Panc1 (cell line): ENCODE measurements around the gene FAM13A. TPM values are rescaled to one million over a fixed set of nuclear protein-coding genes. Genes with fewer than 3 reads are reported as not detected.

Experiments
- ATAC-seq: fragments of 200-7000 bp; cut with Tn5 transposase; 2 replicates; pipeline ENCODE4 v1.9.1; 2020; ENCODE audit warnings: mild to moderate bottlenecking, moderate library complexity
- BruUV-seq: library from RNA; stranded (reverse); fragments of 400-500 nt; replicated peaks from 2 replicates; lab custom pipeline; 2021; lab: Mats Ljungman, UMichigan
- CTCF ChIA-PET: fragments of 300-600 bp; sonication (Branson Sonifier 250); formaldehyde crosslinking; loops from one replicate; lab custom pipeline; 2022; ENCODE audit warnings: antibody characterized with exemption; lab: Charles Lee
- POLR2A ChIA-PET: fragments of 300-600 bp; sonication (Branson Sonifier 250); formaldehyde crosslinking; loops from one replicate; lab custom pipeline; 2022; ENCODE audit warnings: antibody characterized with exemption; lab: Charles Lee
- DNase-seq: peaks from one replicate; pipeline ENCODE4 v3.0.0-alpha.2; 2010; ENCODE audit warnings: low read depth, low spot score
- H3K27ac ChIP-seq: 2 replicates; pipeline ENCODE4 v1.5.1; 2011; ENCODE audit warnings: mild to moderate bottlenecking, low read length, inconsistent platforms
- H3K27me3 ChIP-seq: fragments of 200-500 bp; sonication (Bioruptor generic); 2 replicates; pipeline ENCODE4 v1.6.0; 2014; ENCODE audit warnings: low read length, inconsistent platforms; ENCODE audit not compliant: control insufficient read depth, insufficient read depth
- H3K36me3 ChIP-seq: fragments of 200-500 bp; sonication (Bioruptor generic); 2 replicates; pipeline ENCODE4 v1.5.1; 2014; ENCODE audit warnings: inconsistent platforms, mild to moderate bottlenecking, low read length, moderate library complexity; ENCODE audit not compliant: control insufficient read depth, insufficient read depth
- H3K4me1 ChIP-seq: 2 replicates; pipeline ENCODE4 v1.5.1; 2011; ENCODE audit warnings: inconsistent platforms, mild to moderate bottlenecking, low read length, moderate library complexity; ENCODE audit not compliant: control insufficient read depth, insufficient read depth
- H3K4me3 ChIP-seq, 2 experiments: 2 replicates each; pipeline ENCODE4 v1.5.1; 2011 to 2012; ENCODE audit warnings: low read depth in 2 of 2, low read length in 2 of 2, mild to moderate bottlenecking in 2 of 2, inconsistent platforms in 1 of 2, moderate library complexity in 1 of 2
- H3K9me3 ChIP-seq: fragments of 200-500 bp; sonication (Bioruptor generic); 2 replicates; pipeline ENCODE4 v1.5.1; 2014; ENCODE audit warnings: low read depth, mild to moderate bottlenecking, inconsistent platforms, low read length, moderate library complexity; ENCODE audit not compliant: control insufficient read depth, insufficient read depth
- CTCF ChIP-seq: fragments of 450-650 bp; IDR thresholded peaks from 2 replicates; pipeline ENCODE4 v1.5.1; 2017; ENCODE audit warnings: mild to moderate bottlenecking
- POLR2AphosphoS5 ChIP-seq: IDR thresholded peaks from 2 replicates; pipeline ENCODE4 v1.6.1; 2012; ENCODE audit warnings: mild to moderate bottlenecking, low read depth, low read length, moderate library complexity
- SIN3A ChIP-seq: IDR thresholded peaks from 2 replicates; pipeline ENCODE4 v1.6.1; 2012; ENCODE audit warnings: low read depth, mild to moderate bottlenecking, low read length, moderate library complexity, borderline replicate concordance; ENCODE audit not compliant: insufficient read depth
- TCF7L2 ChIP-seq: IDR thresholded peaks from 2 replicates; pipeline ENCODE4 v1.6.1; 2011; ENCODE audit warnings: mild to moderate bottlenecking, low read depth, low read length, inconsistent platforms
- in situ Hi-C: cut with HindIII; loops from 2 replicates; pipeline ENCODE4 v1.10.0; 2016; ENCODE audit warnings: low sequenced_read_pairs, low pct_unique_long_range_greater_than_20kb
- intact Hi-C: fragments of 100-400 bp; cut with micrococcal nuclease; formaldehyde crosslinking; loops from one replicate; pipeline ENCODE4 v1.10.0; 2022; ENCODE audit not compliant: unreplicated experiment
- total RNA-seq: library from RNA; stranded (reverse); gene quantifications from one replicate; pipeline ENCODE4 v1.2.1, GENCODE V29; 2021; ENCODE audit not compliant: unreplicated experiment
- TF ChIP-seq, protein P1 (sequence below), 2 experiments: IDR thresholded peaks; 2 replicates each; pipeline ENCODE4 v1.6.1; 2011 to 2012; ENCODE audit warnings: low read depth in 2 of 2, control low read depth in 1 of 2, low read length in 1 of 2, mild to moderate bottlenecking in 1 of 2, moderate library complexity in 1 of 2; ENCODE audit not compliant: insufficient read depth in 1 of 2

FAM13A gene
- total RNA-seq, 1 experiment from 2014 or later = 5.8 TPM

- BruUV-seq = no TSS peak
- TF ChIP-seq TCF7L2 = no peak
- TF ChIP-seq, protein P1, sequence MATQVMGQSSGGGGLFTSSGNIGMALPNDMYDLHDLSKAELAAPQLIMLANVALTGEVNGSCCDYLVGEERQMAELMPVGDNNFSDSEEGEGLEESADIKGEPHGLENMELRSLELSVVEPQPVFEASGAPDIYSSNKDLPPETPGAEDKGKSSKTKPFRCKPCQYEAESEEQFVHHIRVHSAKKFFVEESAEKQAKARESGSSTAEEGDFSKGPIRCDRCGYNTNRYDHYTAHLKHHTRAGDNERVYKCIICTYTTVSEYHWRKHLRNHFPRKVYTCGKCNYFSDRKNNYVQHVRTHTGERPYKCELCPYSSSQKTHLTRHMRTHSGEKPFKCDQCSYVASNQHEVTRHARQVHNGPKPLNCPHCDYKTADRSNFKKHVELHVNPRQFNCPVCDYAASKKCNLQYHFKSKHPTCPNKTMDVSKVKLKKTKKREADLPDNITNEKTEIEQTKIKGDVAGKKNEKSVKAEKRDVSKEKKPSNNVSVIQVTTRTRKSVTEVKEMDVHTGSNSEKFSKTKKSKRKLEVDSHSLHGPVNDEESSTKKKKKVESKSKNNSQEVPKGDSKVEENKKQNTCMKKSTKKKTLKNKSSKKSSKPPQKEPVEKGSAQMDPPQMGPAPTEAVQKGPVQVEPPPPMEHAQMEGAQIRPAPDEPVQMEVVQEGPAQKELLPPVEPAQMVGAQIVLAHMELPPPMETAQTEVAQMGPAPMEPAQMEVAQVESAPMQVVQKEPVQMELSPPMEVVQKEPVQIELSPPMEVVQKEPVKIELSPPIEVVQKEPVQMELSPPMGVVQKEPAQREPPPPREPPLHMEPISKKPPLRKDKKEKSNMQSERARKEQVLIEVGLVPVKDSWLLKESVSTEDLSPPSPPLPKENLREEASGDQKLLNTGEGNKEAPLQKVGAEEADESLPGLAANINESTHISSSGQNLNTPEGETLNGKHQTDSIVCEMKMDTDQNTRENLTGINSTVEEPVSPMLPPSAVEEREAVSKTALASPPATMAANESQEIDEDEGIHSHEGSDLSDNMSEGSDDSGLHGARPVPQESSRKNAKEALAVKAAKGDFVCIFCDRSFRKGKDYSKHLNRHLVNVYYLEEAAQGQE (IDR thresholded peaks at IDR 0.05; ENCODE audit: insufficient read depth in 1 of 2, low read depth in 2 of 2, low read length in 1 of 2) = no peak
- no peak for TF ChIP-seq POLR2AphosphoS5
- TF ChIP-seq SIN3A = no peak
- no peak for TF ChIP-seq CTCF
- Histone ChIP-seq H3K36me3 (no peaks in the 10 kb centered on the region), H3K27ac (no peak overlapping the region), H3K9me3 (no peaks in the 10 kb centered on the region), H3K27me3 (no peaks in the 10 kb centered on the region), H3K4me3 (no peak overlapping the region), H3K4me1 (no peaks in the 10 kb centered on the region)
- no peak for DNase-seq
- intact Hi-C loops (no loop called here), in situ Hi-C loops (no loop called here)
- no peak for ATAC-seq
- CTCF ChIA-PET = no interaction called here
- POLR2A ChIA-PET = interaction anchor here (0.6 kb wide), 1 partner anchor 155 kb away, joined by 4 read pairs; no protein-coding TSS in a partner anchor
Measured at GRCh38 chr4:88979276-88979675, 77.7 kb downstream of the FAM13A start.

DNA sequence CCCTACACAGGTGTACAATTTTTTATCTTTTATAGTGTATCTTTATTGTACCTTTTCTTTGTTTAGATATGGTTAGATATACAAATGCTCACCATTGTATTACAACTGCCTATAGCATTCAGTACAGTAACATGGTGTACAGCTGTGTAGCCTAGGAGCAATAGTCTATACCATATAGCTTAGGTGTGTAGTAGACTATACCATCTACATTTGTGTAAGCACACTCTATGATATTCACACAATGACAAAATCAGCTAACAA, 80.3 kb downstream of the FAM13A start:
- Histone ChIP-seq H3K4me1 (no peaks in the 10 kb centered on the region), H3K4me3 (no peak overlapping the region), H3K27me3 (no peaks in the 10 kb centered on the region), H3K9me3 (no peaks in the 10 kb centered on the region), H3K36me3 (no peaks in the 10 kb centered on the region), H3K27ac (no peak overlapping the region)
- in situ Hi-C loops = no loop called here
- DNase-seq (no peak), ATAC-seq (no peak)
- ChIA-PET CTCF (interaction anchor here (0.6 kb wide), 1 partner anchor 9 kb away, joined by 6 read pairs; no protein-coding TSS in a partner anchor), POLR2A (no interaction called here)
- BruUV-seq = no TSS peak
- intact Hi-C loops = no loop called here
- no peak for TF ChIP-seq TCF7L2
- TF ChIP-seq POLR2AphosphoS5 = no peak
- TF ChIP-seq CTCF = no peak
- TF ChIP-seq, protein P1 (IDR thresholded peaks at IDR 0.05; ENCODE audit: insufficient read depth in 1 of 2, low read depth in 2 of 2, low read length in 1 of 2) = no peak
- TF ChIP-seq SIN3A = no peak
